H1 (cell line): Measurements from ENCODE around the gene MOB3C. TPM values are rescaled to one million over a fixed set of nuclear protein-coding genes. Genes with fewer than 3 reads are reported as not detected.

Experiments used
- CTCF ChIA-PET: fragments of 300-600 bp; sonication (Branson Sonifier 250); formaldehyde crosslinking; loops from one replicate; lab custom pipeline; 2021; ENCODE audit not compliant: partially characterized antibody; lab: Charles Lee
- POLR2A ChIA-PET: fragments of 300-600 bp; sonication (Branson Sonifier 250); formaldehyde crosslinking; loops from one replicate; lab custom pipeline; 2021; ENCODE audit warnings: inconsistent platforms; ENCODE audit not compliant: partially characterized antibody; lab: Charles Lee
- DNase-seq, 2 experiments: peaks; one replicate each; pipeline versions ENCODE4 v3.0.0 to v3.0.0-alpha.2; 2010 to 2022; ENCODE audit warnings: low spot score in 2 of 2, low read depth in 1 of 2, mixed read lengths in 1 of 2
- FAIRE-seq: peaks from 2 replicates; lab custom pipeline; 2011; peaks lifted over from hg19 to GRCh38; lab: Jason Lieb, UNC
- H2AFZ ChIP-seq: 2 replicates; pipeline ENCODE4 v1.8.1; 2012; ENCODE audit warnings: low read length, inconsistent platforms
- H2AK5ac ChIP-seq: 2 replicates; pipeline ENCODE4 v1.6.1; 2013; ENCODE audit warnings: low read depth, low read length
- H2BK120ac ChIP-seq: replicated peaks from 2 replicates; pipeline ENCODE3; 2013; ENCODE audit warnings: low read depth, low read length, inconsistent platforms
- H2BK12ac ChIP-seq: 2 replicates; pipeline ENCODE4 v1.6.1; 2013; ENCODE audit warnings: low read depth, low read length
- H2BK15ac ChIP-seq: 2 replicates; pipeline ENCODE4 v1.6.1; 2013; ENCODE audit warnings: low read length
- H2BK20ac ChIP-seq: 2 replicates; pipeline ENCODE4 v1.6.1; 2013; ENCODE audit warnings: low read length
- H2BK5ac ChIP-seq: 2 replicates; pipeline ENCODE4 v1.6.1; 2013; ENCODE audit warnings: low read depth, low read length
- H3K14ac ChIP-seq: 2 replicates; pipeline ENCODE4 v1.6.1; 2013; ENCODE audit warnings: inconsistent platforms; ENCODE audit not compliant: insufficient read length
- H3K18ac ChIP-seq: 2 replicates; pipeline ENCODE4 v1.6.1; 2013; ENCODE audit warnings: low read length; ENCODE audit errors: extremely low read depth
- H3K23ac ChIP-seq: 2 replicates; pipeline ENCODE4 v1.6.1; 2013; ENCODE audit warnings: inconsistent platforms; ENCODE audit not compliant: insufficient read length
- H3K23me2 ChIP-seq: 2 replicates; pipeline ENCODE4 v1.6.1; 2013; ENCODE audit warnings: low read depth, low read length
- H3K27ac ChIP-seq: 2 replicates; pipeline ENCODE4 v1.6.1; 2011; ENCODE audit warnings: low read depth, low read length, inconsistent platforms
- H3K27me3 ChIP-seq, 4 experiments: replicated peaks in 1 of 4; 1 replicate in 1 of 4; 2 replicates in 3 of 4; pipeline versions ENCODE4 v1.6.1 to v1.8.1; 2011 to 2013; ENCODE audit warnings: low read length in 3 of 4, mild to moderate bottlenecking in 3 of 4, inconsistent platforms in 2 of 4, mixed read lengths in 2 of 4, moderate library complexity in 1 of 4; ENCODE audit not compliant: control insufficient read depth in 3 of 4, insufficient read depth in 3 of 4; ENCODE audit errors: extremely low read depth in 1 of 4
- H3K36me3 ChIP-seq, 4 experiments: 2 replicates each; pipeline versions ENCODE4 v1.6.1 to v1.8.1; 2011 to 2013; ENCODE audit warnings: mild to moderate bottlenecking in 4 of 4, low read length in 3 of 4, moderate library complexity in 2 of 4, control low read depth in 1 of 4, inconsistent platforms in 1 of 4; ENCODE audit not compliant: insufficient read depth in 4 of 4, control insufficient read depth in 2 of 4
- H3K4ac ChIP-seq: replicated peaks from 2 replicates; pipeline ENCODE3; 2013; ENCODE audit warnings: low read length, low read depth, mixed read lengths, inconsistent platforms; ENCODE audit not compliant: insufficient read length
- H3K4me1 ChIP-seq, 4 experiments: replicated peaks in 1 of 4; 1 replicate in 1 of 4; 2 replicates in 3 of 4; pipeline versions ENCODE4 v1.6.1 to v1.8.1; 2011 to 2013; ENCODE audit warnings: low read length in 3 of 4, inconsistent platforms in 2 of 4, mixed read lengths in 1 of 4; ENCODE audit not compliant: insufficient read depth in 4 of 4, control insufficient read depth in 3 of 4
- H3K4me2 ChIP-seq, 2 experiments: 2 replicates each; pipeline versions ENCODE4 v1.6.1 to v1.8.1; 2011 to 2013; ENCODE audit warnings: low read depth in 2 of 2, low read length in 2 of 2, control low read depth in 1 of 2, inconsistent platforms in 1 of 2, mild to moderate bottlenecking in 1 of 2; ENCODE audit not compliant: insufficient read depth in 1 of 2
- H3K4me3 ChIP-seq, 4 experiments: fragments of 200-600, 300-600 bp in 1 of 4; sonication (generic), shearing (Covaris generic), sonication (Bioruptor Twin) in 1 of 4; 2 replicates each; pipeline versions ENCODE4 v1.5.1 to v1.8.1; 2011 to 2016; ENCODE audit warnings: low read length in 4 of 4, low read depth in 3 of 4, control low read depth in 2 of 4, inconsistent platforms in 2 of 4, mild to moderate bottlenecking in 2 of 4, mixed read lengths in 1 of 4, moderate library complexity in 1 of 4; ENCODE audit not compliant: insufficient read depth in 2 of 4; ENCODE audit errors: extremely low read depth in 1 of 4
- H3K56ac ChIP-seq: replicated peaks from 2 replicates; pipeline ENCODE3; 2013; ENCODE audit warnings: low read depth, mild to moderate bottlenecking, mixed read lengths, low read length, inconsistent platforms; ENCODE audit not compliant: insufficient read length
- H3K79me1 ChIP-seq: 2 replicates; pipeline ENCODE4 v1.6.1; 2013; ENCODE audit warnings: low read depth, low read length, control low read depth
- H3K79me2 ChIP-seq, 2 experiments: 2 replicates each; pipeline versions ENCODE4 v1.6.1 to v1.8.1; 2012 to 2013; ENCODE audit warnings: low read length in 2 of 2, mild to moderate bottlenecking in 2 of 2, inconsistent platforms in 1 of 2; ENCODE audit not compliant: insufficient read depth in 2 of 2, control insufficient read depth in 1 of 2
- H3K9ac ChIP-seq, 4 experiments: replicated peaks in 1 of 4; 1 replicate in 1 of 4; 2 replicates in 3 of 4; pipeline versions ENCODE4 v1.6.1 to v1.8.1; 2011 to 2013; ENCODE audit warnings: low read depth in 3 of 4, low read length in 3 of 4, control low read depth in 2 of 4, mild to moderate bottlenecking in 2 of 4, moderate library complexity in 2 of 4, inconsistent platforms in 1 of 4; ENCODE audit errors: extremely low read depth in 1 of 4
- H3K9me3 ChIP-seq, 2 experiments: 2 replicates each; pipeline versions ENCODE4 v1.6.1 to v1.8.1; 2012 to 2013; ENCODE audit warnings: mild to moderate bottlenecking in 2 of 2, moderate library complexity in 2 of 2, control low read depth in 1 of 2, inconsistent platforms in 1 of 2, low read depth in 1 of 2, low read length in 1 of 2, mixed read lengths in 1 of 2; ENCODE audit not compliant: insufficient read depth in 2 of 2
- H4K20me1 ChIP-seq, 2 experiments: replicated peaks in 1 of 2; 2 replicates each; pipeline versions ENCODE3 to v1.8.1; 2011 to 2013; ENCODE audit warnings: inconsistent platforms in 2 of 2, low read length in 2 of 2, mild to moderate bottlenecking in 1 of 2; ENCODE audit not compliant: insufficient read depth in 2 of 2, control insufficient read depth in 1 of 2
- H4K5ac ChIP-seq: 2 replicates; pipeline ENCODE4 v1.6.1; 2013; ENCODE audit warnings: low read length, low read depth, mixed read lengths, inconsistent platforms; ENCODE audit not compliant: insufficient read length
- H4K8ac ChIP-seq: 2 replicates; pipeline ENCODE4 v1.8.0; 2013; ENCODE audit warnings: mild to moderate bottlenecking, moderate library complexity, low read length, inconsistent platforms; ENCODE audit not compliant: insufficient read depth; ENCODE audit errors: extremely low read depth
- H4K91ac ChIP-seq: replicated peaks from 2 replicates; pipeline ENCODE3; 2013; ENCODE audit warnings: low read length, mixed read lengths, inconsistent platforms; ENCODE audit not compliant: insufficient read length
- CEBPB ChIP-seq: IDR thresholded peaks from 2 replicates; pipeline ENCODE4 v1.6.1; 2012; ENCODE audit warnings: low read depth, low read length
- EGR1 ChIP-seq: IDR thresholded peaks from 2 replicates; pipeline ENCODE4 v1.6.1; 2011; ENCODE audit warnings: low read depth, low read length, borderline replicate concordance
- JUN ChIP-seq: IDR thresholded peaks from 2 replicates; pipeline ENCODE4 v1.6.1; 2011; ENCODE audit warnings: low read depth, mild to moderate bottlenecking, improper control_type of control experiment, low read length
- MAFK ChIP-seq: IDR thresholded peaks from 2 replicates; pipeline ENCODE4 v1.6.1; 2012; ENCODE audit warnings: low read depth, mild to moderate bottlenecking, improper control_type of control experiment, low read length
- PHF8 ChIP-seq: fragments of 200-600 bp; sonication (generic); conservative IDR thresholded peaks from 2 replicates; pipeline ENCODE4 v1.7.1; 2012; ENCODE audit warnings: low read depth, mild to moderate bottlenecking, inconsistent platforms, low read length, moderate library complexity
- WGBS, 2 experiments: shearing (Covaris generic) in 1 of 2; methylation state at CpG; one replicate each; pipeline versions ENCODE4 v1.1.6 to v1.1.7; 2013 to 2015; ENCODE audit warnings: low lambda C conversion rate in 2 of 2, mixed read lengths in 2 of 2, inconsistent platforms in 1 of 2, low coverage in 1 of 2, missing lambda C conversion rate in 1 of 2; ENCODE audit not compliant: insufficient replicate concordance in 2 of 2, insufficient coverage in 1 of 2, insufficient read length in 1 of 2; ENCODE audit errors: extremely low coverage in 1 of 2, missing lambda C conversion rate in 1 of 2; 5-methylcytosine and 5-hydroxymethylcytosine counted together
- polyA plus RNA-seq, 7 experiments: library from polyadenylated mRNA; depleted of rRNA in 3 of 7; stranded (reverse) in 5 of 7; unstranded in 2 of 7; fragments of >200 nt in 5 of 7; fragments of 200-250 nt in 2 of 7; gene quantifications; 1 replicate in 5 of 7; 2 replicates in 1 of 7; 4 replicates in 1 of 7; pipeline versions ENCODE4 v1.2.1 to v1.2.3, GENCODE V29; 2011 to 2013; ENCODE audit warnings: missing spikeins in 2 of 7, mixed read lengths in 2 of 7
- total RNA-seq: library from RNA; stranded (reverse); fragmentation: NEBNext Ultra II Directional; extraction: Animal tissue kit (Norgen Biotek cat#: 25700); gene quantifications from 2 replicates; pipeline ENCODE4 v1.2.1, GENCODE V29; 2021

MOB3C gene
- total and polyA plus RNA-seq, 2 of the 8 experiments (the other 6 are each of a cell fraction or from before 2014, with no cell fraction given), result 5.8 to 6.6 TPM

- 92% methylated on average over 4 of the region's 4 CpGs; no CpG with 5 or more reads in 1 of the 2 experiments for WGBS, 2 experiments
- H3K18ac ChIP-seq, result no peak overlapping the region
- H4K5ac ChIP-seq, result no peak overlapping the region
- H3K23ac ChIP-seq, result no peak overlapping the region
- no peak overlapping the region for H3K27ac ChIP-seq
- peaks cover 0 to 3% (median under 1%) of the 10 kb centered on the region in 4 experiments; a peak in 2 of 7 replicates for H3K4me1 ChIP-seq
- no peak overlapping the region for H2BK12ac ChIP-seq
- H2BK15ac ChIP-seq, result no peak overlapping the region; the same call in 1 of the 2 replicates
- no peaks in the 10 kb centered on the region for H3K9me3 ChIP-seq
- H2AFZ ChIP-seq, result no peak overlapping the region
- FAIRE-seq, result no peak
- no peak overlapping the region for H4K8ac ChIP-seq
- no peak for DNase-seq
- ChIA-PET POLR2A (no interaction called here), CTCF (interaction anchor here (0.7 to 8.2 kb wide), 7 partner anchors 8 to 55 kb away, joined by 3 to 52 read pairs (median 3); partner anchors contain the start of gene MKNK1)
- H3K23me2 ChIP-seq, result no peaks in the 10 kb centered on the region
- H3K36me3 ChIP-seq, result peaks cover 0 to 9% (median 0%) of the 10 kb centered on the region in 4 experiments; a peak in 2 of 8 replicates
- H3K14ac ChIP-seq, result no peak overlapping the region
- no peak overlapping the region for H2BK20ac ChIP-seq
- no peaks in the 10 kb centered on the region for H3K27me3 ChIP-seq
- no peak overlapping the region for H4K91ac ChIP-seq
- no peak for TF ChIP-seq EGR1
- TF ChIP-seq CEBPB, result no peak
- TF ChIP-seq MAFK, result no peak
- no peak for TF ChIP-seq PHF8
- no peak for TF ChIP-seq JUN
- TF ChIP-seq, all 59 proteins: peak for 0
- H3K56ac ChIP-seq, result no peak overlapping the region
- no peaks in the 10 kb centered on the region for H4K20me1 ChIP-seq
- no peak overlapping the region for H3K4ac ChIP-seq
- no peak overlapping the region for H2BK5ac ChIP-seq
- no peak overlapping the region for H3K4me3 ChIP-seq
- no peak overlapping the region for H2AK5ac ChIP-seq
- H2BK120ac ChIP-seq, result no peak overlapping the region
- no peaks in the 10 kb centered on the region for H3K79me1 ChIP-seq
- no peaks in the 10 kb centered on the region for H3K79me2 ChIP-seq
- no peak overlapping the region for H3K9ac ChIP-seq
- no peak overlapping the region for H3K4me2 ChIP-seq
Observed at GRCh38 chr1:46581681-46582455, 34.7 kb downstream of the MOB3C start.
